Measurements from ENCODE around the gene NOL6.
"Not testable (repeated sequence)": the region's sequence is repeated elsewhere in the genome, so short reads cannot be mapped to it uniquely, and the experiment has no call there.

The NOL6 gene

GRCh38 chr9:33473643-33474352, at the start of gene NOL6:
Gene NOL6 (minus strand): TSS chr9:33473924. CDS start chr9:33473842, 82 bp downstream.
- DNase-seq (ENCODE audit: low read depth in 2 of 2) = peak; percentile 99 to 100
- peak within 1 kb of the TSS; percentile 98 to 100 for H3K4me3 ChIP-seq (replicated peaks in 1 of 2; ENCODE audit: low read depth in 2 of 2, low read length in 2 of 2)
- TF ChIP-seq, protein P1, sequence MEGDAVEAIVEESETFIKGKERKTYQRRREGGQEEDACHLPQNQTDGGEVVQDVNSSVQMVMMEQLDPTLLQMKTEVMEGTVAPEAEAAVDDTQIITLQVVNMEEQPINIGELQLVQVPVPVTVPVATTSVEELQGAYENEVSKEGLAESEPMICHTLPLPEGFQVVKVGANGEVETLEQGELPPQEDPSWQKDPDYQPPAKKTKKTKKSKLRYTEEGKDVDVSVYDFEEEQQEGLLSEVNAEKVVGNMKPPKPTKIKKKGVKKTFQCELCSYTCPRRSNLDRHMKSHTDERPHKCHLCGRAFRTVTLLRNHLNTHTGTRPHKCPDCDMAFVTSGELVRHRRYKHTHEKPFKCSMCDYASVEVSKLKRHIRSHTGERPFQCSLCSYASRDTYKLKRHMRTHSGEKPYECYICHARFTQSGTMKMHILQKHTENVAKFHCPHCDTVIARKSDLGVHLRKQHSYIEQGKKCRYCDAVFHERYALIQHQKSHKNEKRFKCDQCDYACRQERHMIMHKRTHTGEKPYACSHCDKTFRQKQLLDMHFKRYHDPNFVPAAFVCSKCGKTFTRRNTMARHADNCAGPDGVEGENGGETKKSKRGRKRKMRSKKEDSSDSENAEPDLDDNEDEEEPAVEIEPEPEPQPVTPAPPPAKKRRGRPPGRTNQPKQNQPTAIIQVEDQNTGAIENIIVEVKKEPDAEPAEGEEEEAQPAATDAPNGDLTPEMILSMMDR (IDR thresholded peaks at IDR 0.05; ENCODE audit: low read depth, low read length) = no peak

- not testable (repeated sequence) for DNase-seq (ENCODE audit: low read depth in 2 of 2); H3K4me3 ChIP-seq (replicated peaks in 1 of 2; ENCODE audit: low read depth in 2 of 2, low read length in 2 of 2)
Measured at GRCh38 chr9:33521861-33522260, 48.1 kb upstream of the NOL6 start.

GRCh38 chr9:33517934-33518577, 44.3 kb upstream of the NOL6 start:
- peak; percentile 57 to 78 for DNase-seq (ENCODE audit: low read depth in 2 of 2)
- H3K4me3 ChIP-seq (replicated peaks in 1 of 2; ENCODE audit: low read depth in 2 of 2, low read length in 2 of 2) = not testable (repeated sequence)

- DNase-seq (ENCODE audit: low read depth in 2 of 2) = peak; percentile 68
- TF ChIP-seq, protein P1 (IDR thresholded peaks at IDR 0.05; ENCODE audit: low read depth, low read length) = peak; percentile 62
- no peak overlapping the region for H3K4me3 ChIP-seq (replicated peaks in 1 of 2; ENCODE audit: low read depth in 2 of 2, low read length in 2 of 2)
Measured at GRCh38 chr9:33517373-33517772, 43.6 kb upstream of the NOL6 start.

- not testable (repeated sequence) for DNase-seq (ENCODE audit: low read depth in 2 of 2)
Measured at GRCh38 chr9:33516397-33516796, 42.7 kb upstream of the NOL6 start.

GRCh38 chr9:33515342-33515995, 41.7 kb upstream of the NOL6 start:
- not testable (repeated sequence) for H3K4me3 ChIP-seq (replicated peaks in 1 of 2; ENCODE audit: low read depth in 2 of 2, low read length in 2 of 2); DNase-seq (ENCODE audit: low read depth in 2 of 2)

More at GRCh38 chr9:33516397-33516796, 42.7 kb upstream of the NOL6 start:
- not testable (repeated sequence) for H3K4me3 ChIP-seq (replicated peaks in 1 of 2; ENCODE audit: low read depth in 2 of 2, low read length in 2 of 2)

- peak in 1 of 2 donors; percentile 24 for DNase-seq (ENCODE audit: low read depth in 2 of 2)
- H3K4me3 ChIP-seq (replicated peaks in 1 of 2; ENCODE audit: low read depth in 2 of 2, low read length in 2 of 2) = not testable (repeated sequence)
Measured at GRCh38 chr9:33512535-33512934, 38.8 kb upstream of the NOL6 start.

- H3K4me3 ChIP-seq (replicated peaks in 1 of 2; ENCODE audit: low read depth in 2 of 2, low read length in 2 of 2) = peak overlapping the region; percentile 44 to 61
- not testable (repeated sequence) for DNase-seq (ENCODE audit: low read depth in 2 of 2)
Measured at GRCh38 chr9:33511184-33511517, 37.4 kb upstream of the NOL6 start.

GRCh38 chr9:33510262-33511183, 36.8 kb upstream of the NOL6 start:
- TF ChIP-seq, protein P1 (IDR thresholded peaks at IDR 0.05; ENCODE audit: low read depth, low read length) = no peak
- peak; percentile 76 to 77 for DNase-seq (ENCODE audit: low read depth in 2 of 2)
- peak overlapping the region; percentile 44 to 61 for H3K4me3 ChIP-seq (replicated peaks in 1 of 2; ENCODE audit: low read depth in 2 of 2, low read length in 2 of 2)
